HFF-Myc (cell line): ENCODE measurements around the gene HAGH.

Experiments used
- DNase-seq: peaks from one replicate; pipeline ENCODE4 v3.0.0-alpha.2; 2011; ENCODE audit warnings: low read depth; ENCODE audit errors: extremely low read depth
- H3K4me3 ChIP-seq: replicated peaks from 2 replicates; pipeline ENCODE4 v1.5.1; 2011; ENCODE audit warnings: low read depth, mild to moderate bottlenecking, control low read depth, low read length
- CTCF ChIP-seq: IDR thresholded peaks from 2 replicates; pipeline ENCODE4 v1.5.1; 2012; ENCODE audit warnings: mild to moderate bottlenecking, low read depth, low read length, control low read depth; ENCODE audit errors: missing control alignments

Gene HAGH

GRCh38 chr16:1863681-1864460 is 37.2 kb upstream of the HAGH start:
- H3K4me3 ChIP-seq, result no peak overlapping the region

GRCh38 chr16:1862394-1862793 is 35.8 kb upstream of the HAGH start:
- DNase-seq, result no peak
- H3K4me3 ChIP-seq, result no peak overlapping the region
- no peak for TF ChIP-seq CTCF

More at GRCh38 chr16:1863681-1864460, 37.2 kb upstream of the HAGH start:
- peak; percentile 32 for TF ChIP-seq CTCF
- DNase-seq, result no peak

GRCh38 chr16:1861730-1862129 is 35.1 kb upstream of the HAGH start:
- no peak for DNase-seq
- TF ChIP-seq CTCF, result no peak

GRCh38 chr16:1859650-1860049 is 33.0 kb upstream of the HAGH start:
- DNase-seq, result no peak
- H3K4me3 ChIP-seq, result no peak overlapping the region
- TF ChIP-seq CTCF, result no peak

More at GRCh38 chr16:1861730-1862129, 35.1 kb upstream of the HAGH start:
- no peak overlapping the region for H3K4me3 ChIP-seq

- DNase-seq, result no peak
- TF ChIP-seq CTCF, result no peak
- H3K4me3 ChIP-seq, result no peak overlapping the region
These were observed 31.7 kb upstream of the HAGH start for GRCh38 chr16:1858189-1858865.

- no peak overlapping the region for H3K4me3 ChIP-seq
- no peak for DNase-seq
- TF ChIP-seq CTCF, result no peak
These were observed 30.9 kb upstream of the HAGH start for GRCh38 chr16:1857433-1858097.
